ENCODE results near the gene RPL28.

Gene RPL28

GRCh38 chr19:55451965-55452748 lies 66.4 kb downstream of the RPL28 start:
- no peak for DNase-seq
